ENCODE data around the gene GALT.

DNA sequence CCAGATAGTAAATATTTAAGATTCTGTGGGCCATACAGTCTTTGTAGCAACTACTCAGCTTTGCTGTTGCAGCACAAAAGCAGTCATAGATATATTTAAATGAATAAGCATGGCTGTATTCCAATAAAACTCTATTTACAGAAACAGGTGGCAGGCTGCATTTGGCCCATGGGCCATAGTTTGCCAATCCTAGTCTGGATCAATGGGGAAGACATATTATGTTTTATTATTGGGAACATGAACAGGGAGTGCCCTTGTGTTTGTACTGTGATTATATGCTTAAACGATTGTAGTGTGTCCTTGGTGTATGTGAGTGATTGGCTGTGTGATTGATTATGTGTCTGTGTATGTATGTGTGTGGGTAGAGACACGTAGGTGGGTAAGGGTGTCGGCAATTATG is 28.0 kb downstream of the GALT start:
- TF ChIP-seq, protein P1, sequence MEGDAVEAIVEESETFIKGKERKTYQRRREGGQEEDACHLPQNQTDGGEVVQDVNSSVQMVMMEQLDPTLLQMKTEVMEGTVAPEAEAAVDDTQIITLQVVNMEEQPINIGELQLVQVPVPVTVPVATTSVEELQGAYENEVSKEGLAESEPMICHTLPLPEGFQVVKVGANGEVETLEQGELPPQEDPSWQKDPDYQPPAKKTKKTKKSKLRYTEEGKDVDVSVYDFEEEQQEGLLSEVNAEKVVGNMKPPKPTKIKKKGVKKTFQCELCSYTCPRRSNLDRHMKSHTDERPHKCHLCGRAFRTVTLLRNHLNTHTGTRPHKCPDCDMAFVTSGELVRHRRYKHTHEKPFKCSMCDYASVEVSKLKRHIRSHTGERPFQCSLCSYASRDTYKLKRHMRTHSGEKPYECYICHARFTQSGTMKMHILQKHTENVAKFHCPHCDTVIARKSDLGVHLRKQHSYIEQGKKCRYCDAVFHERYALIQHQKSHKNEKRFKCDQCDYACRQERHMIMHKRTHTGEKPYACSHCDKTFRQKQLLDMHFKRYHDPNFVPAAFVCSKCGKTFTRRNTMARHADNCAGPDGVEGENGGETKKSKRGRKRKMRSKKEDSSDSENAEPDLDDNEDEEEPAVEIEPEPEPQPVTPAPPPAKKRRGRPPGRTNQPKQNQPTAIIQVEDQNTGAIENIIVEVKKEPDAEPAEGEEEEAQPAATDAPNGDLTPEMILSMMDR (IDR thresholded peaks at IDR 0.05 in 4 of 5, conservative IDR thresholded peaks at IDR 0.05 in 1 of 5) = no peak
- TF ChIP-seq POLR2A (IDR thresholded peaks at IDR 0.05) = no peak
